ENCODE data around the gene CMIP.
"Not testable (repeated sequence)": the region's sequence is repeated elsewhere in the genome, so short reads cannot be mapped to it uniquely, and the experiment has no call there.

CMIP gene
- total RNA-seq: 21.6 to 36.4 reads per million in 2 donors

DNA sequence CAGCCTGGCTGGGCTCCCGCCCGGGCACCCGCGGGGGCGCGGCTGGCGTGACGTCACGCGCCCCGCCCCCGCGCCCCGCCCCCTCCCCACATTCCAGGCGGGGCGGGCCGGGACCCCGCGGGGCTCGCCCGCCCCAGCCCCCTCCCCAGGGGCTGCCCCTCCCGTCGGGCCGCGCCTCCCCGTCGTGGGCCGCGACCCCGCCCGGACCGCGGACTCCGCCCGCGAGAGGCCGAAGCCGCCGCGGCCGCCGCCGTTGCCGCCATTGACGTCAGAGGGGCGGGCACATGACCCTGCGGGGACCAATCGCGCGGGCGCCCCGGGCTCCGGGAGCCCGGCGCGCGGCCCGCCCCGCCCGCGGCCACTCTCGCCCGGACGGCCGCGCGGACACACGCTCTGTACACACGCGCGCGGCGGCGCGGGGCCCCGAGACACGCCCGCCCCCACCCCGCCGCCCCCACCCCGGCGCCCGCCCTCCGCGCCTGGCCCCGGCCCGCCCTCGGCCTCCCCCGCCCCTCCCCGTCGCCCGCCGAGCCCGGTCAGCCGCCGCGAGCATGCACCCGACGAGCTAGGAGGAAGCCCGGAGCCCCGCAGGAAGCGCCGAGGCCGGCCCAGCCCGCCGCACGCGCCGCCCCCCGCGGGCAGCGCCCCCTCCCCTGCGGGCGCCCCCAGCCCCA is at the start of gene CMIP:
TSS of gene CMIP (plus strand) at position 361 of the 674 bp plus-strand sequence.
- peak; percentile 74 for DNase-seq

GRCh38 chr16:81394966-81395655 is 49.5 kb upstream of the CMIP start:
- DNase-seq: no peak

DNA sequence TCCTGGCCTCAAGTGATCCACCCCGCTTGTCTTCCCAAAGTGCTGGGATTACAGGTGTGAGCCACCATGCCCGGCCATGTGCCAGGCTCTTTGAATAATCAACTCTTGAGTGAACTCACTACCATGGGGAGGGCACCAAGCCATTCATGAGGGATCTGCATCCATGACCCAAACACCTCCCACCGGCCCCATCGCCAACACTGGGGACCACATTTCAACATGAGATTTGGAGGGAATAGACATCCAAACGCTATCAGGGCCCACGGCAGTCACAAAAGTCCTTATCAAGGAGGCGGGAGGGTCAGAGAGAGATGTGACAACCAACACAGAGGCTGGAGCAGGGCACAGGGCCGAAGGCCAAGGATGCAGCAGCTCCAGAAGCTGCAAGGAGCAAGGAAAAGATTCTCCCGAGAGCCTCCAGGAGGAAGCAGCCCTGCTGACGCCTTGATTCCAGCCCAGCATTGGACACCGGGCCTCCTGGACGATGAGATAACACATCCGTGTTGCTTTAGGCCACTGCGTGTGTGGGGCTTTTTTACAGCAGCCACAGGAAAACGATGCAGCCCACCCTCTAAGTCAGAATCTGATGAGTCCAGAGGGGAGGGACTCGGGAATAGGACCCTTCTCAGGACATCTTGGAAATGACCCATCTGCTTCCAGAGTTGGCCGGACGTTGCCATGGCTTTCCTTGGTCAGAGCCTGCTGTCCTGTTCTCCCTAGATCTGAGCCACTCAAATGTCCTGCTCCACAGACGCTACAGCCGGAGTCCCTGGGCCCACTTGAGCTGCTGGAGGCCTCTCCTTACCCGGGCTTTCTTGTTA is 47.3 kb upstream of the CMIP start:
- no peak for DNase-seq

DNA sequence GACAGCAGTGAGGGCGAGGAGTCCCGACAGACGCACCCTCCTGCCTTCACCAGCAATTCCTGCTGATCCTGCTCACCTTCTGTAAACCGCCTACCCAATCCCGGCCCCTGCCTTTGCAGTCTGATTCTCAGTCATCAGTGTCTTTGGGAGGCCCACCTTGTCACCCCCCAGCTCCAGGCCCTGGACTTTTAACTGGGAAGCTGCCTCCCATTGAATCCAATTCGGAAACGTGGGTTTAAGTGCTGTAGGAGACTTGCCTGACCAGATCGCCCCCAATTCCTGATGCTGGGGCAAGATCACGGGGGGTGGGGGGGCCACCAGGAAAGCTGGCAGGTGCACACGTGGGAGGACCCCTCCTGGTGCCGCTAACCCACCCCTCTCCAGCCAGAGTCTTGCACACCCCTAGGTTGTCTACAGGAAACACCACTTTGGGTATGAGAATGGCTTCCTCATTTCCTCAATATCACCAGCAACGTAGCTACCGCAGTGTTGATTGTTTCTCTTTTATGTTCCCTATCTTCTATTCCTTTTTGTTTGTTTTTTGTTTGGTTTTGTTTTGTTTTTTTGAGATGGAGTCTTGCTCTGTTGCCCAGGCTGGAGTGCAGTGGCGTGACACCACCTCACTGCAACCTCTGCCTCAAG is 46.6 kb upstream of the CMIP start:
- DNase-seq: no peak

DNA sequence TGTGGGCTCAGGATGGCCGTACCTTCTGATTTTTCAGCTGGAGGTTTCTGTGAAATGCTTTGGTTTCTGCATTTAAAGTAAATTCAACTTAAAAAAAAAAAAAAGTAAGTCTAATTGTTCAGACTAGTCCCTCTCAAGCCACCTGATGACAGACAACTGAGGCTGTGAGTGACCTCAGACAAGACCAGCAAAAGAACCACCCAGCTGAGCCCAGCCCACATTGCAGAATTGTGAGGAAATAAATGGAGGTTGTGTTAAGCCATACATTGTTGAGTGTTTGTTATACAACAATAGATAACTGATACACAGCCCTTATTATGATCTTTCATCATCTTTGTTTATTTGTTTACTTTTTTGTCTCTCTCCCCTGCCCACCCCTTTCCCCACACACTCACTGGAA is 44.7 kb upstream of the CMIP start:
- no peak for DNase-seq

GRCh38 chr16:81401035-81401950 is 43.3 kb upstream of the CMIP start:
- DNase-seq: no peak

DNA sequence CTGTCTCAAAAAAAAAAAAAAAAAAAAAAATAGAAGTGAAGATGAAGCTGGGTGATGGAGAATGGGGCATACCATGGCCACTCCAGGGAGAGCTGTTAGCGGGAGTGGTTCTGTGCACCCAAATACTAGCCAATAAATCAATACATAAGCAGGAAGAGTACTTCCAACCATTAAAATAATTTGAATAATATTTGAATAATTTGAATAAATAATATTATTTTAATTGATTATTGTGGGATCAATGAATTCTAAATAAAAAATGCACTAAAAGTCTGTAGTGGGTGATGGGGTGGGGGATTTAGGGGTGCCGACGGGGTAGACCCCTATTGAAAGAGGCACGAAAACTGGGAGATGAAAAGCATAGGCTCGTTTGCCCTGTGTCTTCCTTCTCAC is 41.4 kb upstream of the CMIP start:
- no peak for DNase-seq

GRCh38 chr16:81403601-81404391 is 40.8 kb upstream of the CMIP start:
- DNase-seq: peak; percentile 84

- DNase-seq: not testable (repeated sequence)
These were observed 39.6 kb upstream of the CMIP start for GRCh38 chr16:81405002-81405401.

DNA sequence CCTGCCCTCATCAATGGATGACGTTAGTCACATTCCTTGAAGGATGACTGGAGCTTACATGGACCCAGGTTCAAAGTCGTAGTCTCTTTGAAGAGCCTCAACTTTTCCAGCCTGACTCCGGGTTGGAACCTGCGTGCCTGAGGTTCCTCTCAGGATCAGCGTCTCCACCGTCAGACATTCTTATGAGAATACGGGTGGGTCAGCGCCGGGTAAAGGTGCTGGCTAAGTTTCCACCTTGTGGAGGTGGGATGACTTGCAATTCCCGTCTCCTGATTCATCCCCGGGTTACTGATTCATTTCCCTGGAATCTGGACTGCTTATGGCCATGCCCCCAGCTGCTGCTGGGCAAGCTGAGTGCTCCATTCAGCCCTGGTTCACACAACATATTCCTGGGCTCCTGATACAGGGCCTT is 38.9 kb upstream of the CMIP start:
- DNase-seq: no peak

- DNase-seq: no peak
These were observed 36.1 kb upstream of the CMIP start for GRCh38 chr16:81408409-81408950.

- no peak for DNase-seq
These were observed 35.5 kb upstream of the CMIP start for GRCh38 chr16:81409016-81409556.

- no peak for DNase-seq
These were observed 33.8 kb upstream of the CMIP start for GRCh38 chr16:81410643-81411293.

DNA sequence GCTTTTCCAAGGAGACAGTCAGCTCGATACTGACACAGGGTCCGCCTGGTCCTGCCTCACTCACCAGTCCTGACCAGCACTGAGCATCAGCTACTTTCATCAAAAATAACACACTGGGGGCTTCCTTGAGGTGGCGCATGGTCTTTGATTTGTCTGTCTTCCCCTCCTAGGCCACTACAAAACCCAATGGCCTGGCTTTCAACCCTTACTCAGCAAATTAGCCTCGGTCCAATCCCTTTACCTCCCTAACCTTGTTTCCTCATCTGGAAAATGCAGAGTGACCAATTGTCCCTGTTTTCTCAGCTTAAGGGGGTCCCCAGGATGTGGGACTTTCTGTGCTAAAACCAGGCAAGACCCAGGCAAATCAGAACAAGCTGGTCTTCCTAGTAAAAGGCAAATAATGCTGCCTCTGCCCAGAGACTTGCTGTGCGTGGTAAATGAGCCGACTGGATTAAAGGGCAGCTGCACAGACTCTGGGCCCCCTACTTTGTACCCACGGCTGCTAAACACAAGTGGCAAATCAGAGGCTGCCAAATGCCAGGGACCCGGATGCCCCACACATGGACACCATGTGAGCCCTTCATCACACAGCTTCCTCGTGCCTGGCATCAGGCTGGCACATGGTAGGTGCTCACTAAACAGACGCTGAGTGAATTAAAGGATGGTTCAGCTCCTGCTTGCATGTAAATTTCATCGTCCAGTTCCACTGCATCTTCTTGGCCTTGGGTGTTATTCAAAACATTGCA is 31.2 kb upstream of the CMIP start:
- DNase-seq: no peak

DNA sequence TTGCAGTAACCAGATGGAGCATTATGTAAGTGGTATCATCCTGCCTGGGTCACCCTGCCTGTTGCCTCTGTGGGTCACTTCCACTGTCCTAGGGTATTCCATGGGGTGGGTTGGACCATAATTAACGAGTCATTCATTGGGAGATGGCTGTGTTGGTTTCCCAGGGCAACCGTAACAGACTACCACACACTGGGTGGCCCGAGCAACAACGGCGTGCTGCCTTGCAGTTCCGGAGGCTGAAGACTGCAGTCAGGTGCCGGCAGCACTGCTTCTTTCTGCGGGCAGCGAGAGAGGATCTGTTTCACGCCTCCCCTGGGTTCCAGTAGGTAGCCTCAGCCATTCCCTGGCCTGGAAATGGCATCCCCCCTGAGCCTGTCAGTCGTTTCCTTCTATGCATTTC is 28.9 kb upstream of the CMIP start:
- no peak for DNase-seq

GRCh38 chr16:81416749-81417148 is 27.9 kb upstream of the CMIP start:
- DNase-seq: no peak

DNA sequence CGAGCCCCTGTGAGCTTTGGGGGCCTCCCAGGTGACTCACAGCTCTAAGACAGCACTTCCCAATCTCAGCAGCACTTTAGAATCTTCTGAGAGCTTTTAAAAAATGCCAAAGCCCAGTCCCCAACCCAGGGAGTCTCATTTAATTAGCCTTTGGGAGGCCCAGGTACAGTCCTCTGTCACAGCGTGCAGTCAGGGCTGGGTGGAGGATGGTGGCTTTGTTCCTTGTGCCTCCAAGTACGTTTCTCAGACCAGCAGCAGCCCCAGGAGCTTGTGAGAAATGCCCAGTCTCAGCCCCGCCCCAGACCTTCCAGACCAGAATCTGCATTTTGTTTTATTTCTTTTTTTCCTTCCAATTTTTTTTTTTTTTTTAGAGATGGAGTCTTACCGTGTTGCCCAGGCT is 27.4 kb upstream of the CMIP start:
- no peak for DNase-seq

DNA sequence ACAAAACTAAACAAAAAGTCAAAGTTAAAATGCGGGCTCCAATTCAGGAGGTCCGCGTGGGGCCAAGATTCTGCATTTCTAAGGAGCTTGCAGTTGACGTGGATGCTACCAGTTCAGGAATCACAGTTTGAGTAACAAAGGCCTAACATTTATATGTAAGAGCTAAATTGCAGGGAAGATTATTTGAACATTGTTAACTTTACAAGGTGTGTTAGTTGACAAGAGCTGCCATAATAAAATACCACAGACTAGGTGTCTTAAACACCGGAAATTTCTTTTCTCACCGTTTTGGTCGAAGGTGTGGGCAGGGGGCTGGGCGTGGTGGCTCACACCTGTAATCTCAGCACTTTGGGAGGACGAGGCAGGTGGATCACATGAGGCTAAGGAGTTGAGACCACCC is 24.8 kb upstream of the CMIP start:
- DNase-seq: no peak

DNA sequence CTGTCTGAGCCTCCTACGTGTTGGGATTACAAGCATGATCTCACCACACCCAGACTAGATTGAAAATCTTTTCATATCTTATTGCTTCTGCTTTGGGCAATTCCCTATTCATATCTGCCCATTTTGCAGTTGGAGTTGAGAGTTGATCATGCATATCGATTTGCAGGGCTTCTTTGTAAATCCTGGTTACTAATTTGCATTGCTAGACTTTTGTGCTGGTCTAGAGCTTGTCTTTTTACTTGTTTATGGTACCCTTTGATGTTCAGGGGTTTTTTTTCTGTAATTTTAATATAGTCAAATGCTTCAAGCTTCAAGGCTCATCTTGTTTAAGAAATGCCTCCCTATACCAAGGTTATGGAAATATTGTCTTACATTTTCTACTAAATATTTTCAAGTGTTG is 23.5 kb upstream of the CMIP start:
- DNase-seq: no peak
